Dermis blood vessel endothelial cell (primary cell): Measurements from ENCODE around the gene ALOX15B. TPM values are rescaled to one million over a fixed set of nuclear protein-coding genes. Genes with fewer than 3 reads are reported as not detected.
"Not testable (repeated sequence)": the region's sequence is repeated elsewhere in the genome, so short reads cannot be mapped to it uniquely, and the experiment has no call there.

Source experiments
- DNase-seq: peaks from one replicate; pipeline ENCODE4 v3.0.0; 2010
- total RNA-seq: library from RNA; depleted of rRNA; stranded (reverse); fragments of >200 nt; gene quantifications from 2 replicates; pipeline ENCODE4 v1.2.3, GENCODE V29; 2014

The ALOX15B gene
- total RNA-seq, 1 donor from 2014 or later: not detected

DNA sequence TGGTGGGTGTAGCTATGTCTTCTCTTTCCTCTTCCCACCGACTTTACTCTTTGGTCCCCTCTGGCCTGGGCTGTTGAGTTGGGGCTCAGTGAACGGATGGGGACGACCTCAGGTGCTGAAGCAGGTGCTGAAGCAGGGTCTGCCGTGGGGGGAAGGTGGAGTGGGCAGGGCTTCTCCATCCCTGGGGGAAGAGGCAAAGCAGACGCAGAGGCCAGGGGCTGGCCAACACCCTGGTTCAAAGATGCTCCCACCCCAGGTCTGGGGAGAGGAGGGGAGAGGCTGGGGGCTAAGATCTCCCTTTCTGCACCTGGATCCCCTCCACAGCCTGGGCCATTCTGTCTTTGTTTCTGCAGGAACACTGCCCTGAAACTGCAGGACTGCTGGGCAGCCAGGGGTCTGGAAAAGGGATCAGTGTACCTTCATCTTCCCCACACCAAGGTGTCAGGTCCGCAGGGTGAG is 25.7 kb downstream of the ALOX15B start:
- no peak for DNase-seq

DNA sequence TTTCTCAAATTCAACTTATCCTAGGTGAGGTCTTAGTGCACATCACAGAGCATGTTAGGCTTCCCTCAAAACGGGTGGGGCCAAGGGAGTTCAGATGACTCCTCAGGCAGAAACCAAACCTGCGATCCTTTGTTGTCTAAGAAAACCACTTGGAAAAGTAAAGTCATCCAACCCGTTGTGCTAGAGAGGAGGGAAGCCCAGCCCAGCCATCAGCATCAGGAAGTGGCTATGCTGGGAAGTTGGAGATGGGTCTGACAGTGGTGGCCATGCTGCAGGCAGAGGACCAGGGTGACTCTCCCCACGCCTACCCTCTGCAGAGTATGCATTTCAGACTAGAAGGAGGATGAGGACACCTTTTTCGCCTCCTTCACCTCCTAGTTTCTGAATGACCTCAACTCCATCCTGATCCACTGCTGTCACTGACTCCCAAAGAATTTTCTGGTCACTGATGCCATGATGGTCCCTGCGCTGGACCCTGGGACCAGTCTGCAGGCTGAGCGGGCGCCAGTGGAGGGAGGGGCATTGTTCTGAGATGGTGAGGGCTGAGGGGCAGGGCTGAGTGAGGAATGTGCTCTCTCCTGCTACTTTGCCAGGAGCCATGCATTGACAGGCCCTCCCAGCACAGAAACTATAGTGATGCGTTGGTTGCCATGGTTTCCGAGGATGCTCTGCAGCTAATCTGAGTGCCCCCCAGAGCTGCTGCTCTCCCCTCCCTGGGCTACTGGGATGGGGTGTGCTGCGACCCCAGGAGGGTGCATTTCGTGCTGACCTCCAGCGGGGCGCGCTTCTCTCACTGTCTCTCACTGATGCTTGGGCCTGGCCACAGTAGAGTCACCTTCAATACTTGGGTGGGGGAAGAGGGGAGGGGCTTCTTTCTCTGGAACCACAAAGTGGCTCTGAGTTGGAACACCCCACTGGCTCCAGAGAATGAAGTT is 28.2 kb downstream of the ALOX15B start:
- no peak for DNase-seq

DNA sequence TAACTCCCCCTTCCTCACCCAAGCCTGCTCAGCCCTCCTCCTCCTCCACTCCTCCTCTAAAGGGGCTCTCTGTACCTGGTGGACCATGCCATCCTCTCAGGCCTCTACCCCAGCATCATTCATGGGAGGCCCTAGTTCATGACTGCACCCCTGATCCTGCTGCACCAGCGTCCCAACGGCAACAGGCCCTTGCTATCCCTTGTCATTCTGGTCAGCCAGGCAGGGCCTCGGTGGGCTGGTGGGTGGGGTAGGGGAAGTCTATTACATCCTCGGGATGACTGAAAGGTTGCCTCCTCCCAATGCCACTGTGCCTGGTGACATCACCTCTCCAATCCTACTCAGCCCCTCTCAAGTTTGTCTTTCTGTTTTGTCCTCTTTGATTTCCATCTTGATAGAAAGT is 28.9 kb downstream of the ALOX15B start:
- no peak for DNase-seq

DNA sequence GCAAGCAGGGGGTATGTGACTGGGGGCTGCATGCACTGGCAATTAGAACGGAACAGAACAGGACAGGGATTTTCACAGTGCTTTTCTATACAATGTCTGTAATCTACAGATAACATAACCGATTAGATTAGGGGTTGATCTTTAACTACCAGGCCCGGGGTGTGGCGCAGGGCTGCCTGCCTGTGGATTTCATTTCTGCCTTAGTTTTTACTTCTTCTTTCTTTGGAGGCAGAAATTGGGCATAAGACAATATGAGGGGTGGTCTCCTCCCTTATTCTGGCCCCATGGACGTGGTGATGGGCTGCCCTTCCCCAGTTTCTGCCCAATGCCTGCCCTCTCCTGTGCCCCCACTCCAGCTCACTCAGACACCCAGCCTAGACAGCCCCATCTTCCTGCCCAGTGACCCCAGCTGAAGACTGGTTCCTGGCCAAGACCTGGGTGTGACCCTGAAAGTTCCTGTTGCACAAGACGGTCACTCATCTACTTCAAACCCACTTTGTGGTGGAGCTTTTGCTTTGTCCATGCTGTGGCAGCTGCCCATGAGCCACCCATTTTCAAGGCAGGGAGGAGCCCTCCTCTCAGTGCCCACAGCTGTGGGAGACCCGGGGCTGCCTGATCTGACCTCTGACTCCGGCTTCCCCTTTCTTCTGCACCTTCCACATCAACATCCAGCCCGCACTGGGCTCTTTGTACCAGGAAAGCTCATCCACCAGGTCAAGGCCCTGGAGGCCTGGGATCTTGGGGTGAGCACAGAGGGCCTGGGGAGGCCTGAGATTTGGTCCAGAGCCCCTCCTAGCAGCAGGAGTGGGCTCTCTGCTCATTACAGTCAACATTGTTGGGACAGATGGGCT is 30.1 kb downstream of the ALOX15B start:
- DNase-seq: no peak

DNA sequence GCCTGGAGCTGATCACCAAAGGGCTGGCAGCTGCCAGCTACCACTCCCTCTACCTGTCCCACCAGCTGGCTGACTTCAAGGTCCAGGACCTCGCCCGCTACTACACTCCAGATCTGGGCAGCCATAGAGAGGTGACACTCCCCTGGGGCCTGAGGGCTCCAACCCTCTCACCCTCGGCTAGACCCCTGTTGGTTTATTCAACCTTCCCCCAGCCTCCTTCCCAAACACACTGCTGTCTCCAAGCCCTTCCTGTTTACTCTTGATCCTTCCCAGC is 30.7 kb downstream of the ALOX15B start:
- DNase-seq: no peak

DNA sequence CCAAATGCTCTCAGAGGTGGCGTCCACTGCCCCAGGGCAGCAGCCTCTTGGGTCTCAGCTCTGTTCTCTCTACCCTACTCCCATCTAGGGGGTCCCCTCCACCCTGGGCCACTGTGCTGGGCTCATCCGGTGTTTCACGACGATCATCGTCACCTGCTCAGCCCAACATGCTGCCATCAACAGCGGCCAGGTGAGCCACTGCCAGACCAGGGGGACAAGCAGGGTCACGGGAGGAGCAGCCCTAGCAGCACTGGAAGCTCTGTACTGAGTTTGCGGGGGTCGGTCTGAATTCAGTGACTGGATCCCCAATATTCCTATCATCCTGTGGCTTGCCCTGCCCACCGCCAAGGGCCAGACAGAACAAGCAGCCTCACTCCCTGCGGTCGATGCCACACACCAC is 32.6 kb downstream of the ALOX15B start:
- no peak for DNase-seq

DNA sequence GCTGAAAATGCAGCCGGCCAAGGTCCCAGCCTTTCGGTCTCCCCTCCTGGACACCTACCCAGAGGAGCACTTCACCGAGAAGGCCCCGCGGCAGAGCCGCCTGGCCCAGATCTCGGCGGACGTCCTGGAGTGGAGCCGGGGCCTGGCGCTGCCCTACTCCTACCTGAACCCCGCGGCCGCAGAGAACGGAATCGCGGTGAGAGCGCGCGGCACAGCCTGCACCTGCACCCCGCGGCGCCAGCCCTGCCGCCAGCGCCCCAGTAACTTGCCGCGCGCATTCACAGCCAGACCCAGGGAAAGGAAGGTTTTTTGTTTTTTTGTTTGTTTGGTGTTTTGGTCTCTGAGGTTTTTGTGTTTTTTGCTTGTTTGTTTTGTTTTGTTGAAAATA is 33.5 kb downstream of the ALOX15B start:
- no peak for DNase-seq

DNA sequence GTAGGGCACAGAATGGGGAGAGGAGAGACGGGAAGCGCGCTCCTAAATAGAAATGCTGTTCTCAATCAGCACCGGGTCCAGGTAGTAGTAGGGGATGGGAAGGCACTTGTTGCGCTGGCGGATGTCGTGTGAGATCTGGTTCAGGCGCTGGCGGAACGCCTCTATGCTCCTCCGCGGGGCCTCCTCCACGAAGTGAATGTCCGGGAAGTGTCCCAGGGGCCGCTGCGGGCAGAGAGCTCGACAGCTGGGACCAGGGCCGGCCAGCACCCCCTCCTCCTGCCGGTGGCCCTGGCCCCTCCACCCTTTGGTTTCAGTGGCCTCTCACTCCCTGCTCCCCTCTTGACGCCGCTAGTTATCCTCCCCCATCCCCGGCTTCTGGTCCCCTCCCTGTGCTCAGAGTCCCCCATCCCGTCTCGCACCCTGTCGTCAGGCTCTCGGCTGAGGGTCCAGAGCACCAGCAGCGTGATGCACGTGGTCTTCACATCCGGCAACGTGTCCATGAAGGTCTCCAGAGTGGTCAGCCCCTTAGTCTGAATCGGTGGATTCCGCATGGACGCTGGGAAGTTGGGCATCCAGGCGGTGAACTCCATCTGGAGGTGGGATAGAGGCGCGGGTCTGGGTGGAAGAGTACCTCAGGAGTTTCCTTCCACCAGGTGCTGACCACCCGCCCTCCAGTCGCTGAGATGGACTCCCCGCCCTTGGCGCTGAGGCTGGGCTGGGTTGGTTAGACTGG is 34.0 kb downstream of the ALOX15B start:
- DNase-seq: no peak

DNA sequence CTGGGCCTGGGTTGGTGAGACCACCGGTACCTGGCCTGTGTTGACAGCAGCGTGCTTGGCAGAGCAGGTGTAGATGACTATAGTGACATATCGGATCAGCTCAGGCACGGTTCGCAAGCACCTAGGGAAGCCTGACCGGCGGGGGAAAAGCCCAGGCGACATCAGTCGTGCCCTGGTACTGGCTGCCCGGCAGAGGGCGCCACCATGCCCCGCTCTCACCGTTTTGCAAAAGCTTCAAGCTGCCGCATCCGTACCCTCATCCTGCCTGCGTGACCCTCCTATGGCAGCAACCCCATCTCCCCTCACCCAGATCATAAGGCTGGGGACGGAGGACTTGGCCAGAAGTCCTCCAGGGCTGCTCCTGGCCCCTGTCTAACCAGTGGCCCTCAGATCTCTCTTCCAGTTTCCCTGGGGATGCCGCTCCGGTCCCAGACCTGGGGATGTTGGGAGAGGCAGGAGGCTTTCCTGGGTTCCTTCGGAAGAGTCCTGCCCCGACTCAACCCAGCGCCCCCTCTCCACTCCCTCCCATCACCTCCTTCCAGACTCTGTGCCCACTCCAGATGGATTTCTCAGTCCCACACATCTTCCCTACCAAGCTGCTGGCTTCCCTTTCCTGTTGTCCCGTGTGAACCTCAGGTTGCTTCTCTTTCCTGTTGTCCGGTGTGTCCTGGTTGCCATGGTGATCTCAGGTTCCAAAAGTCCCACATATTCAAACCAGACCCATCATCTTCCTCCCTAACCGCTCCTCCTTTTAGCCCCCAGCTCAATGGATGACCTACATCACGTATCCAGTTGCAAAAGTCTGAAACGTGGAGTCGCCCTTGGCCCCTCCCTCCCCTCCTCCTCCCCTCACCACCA is 35.0 kb downstream of the ALOX15B start:
- peak; percentile 78 for DNase-seq

DNA sequence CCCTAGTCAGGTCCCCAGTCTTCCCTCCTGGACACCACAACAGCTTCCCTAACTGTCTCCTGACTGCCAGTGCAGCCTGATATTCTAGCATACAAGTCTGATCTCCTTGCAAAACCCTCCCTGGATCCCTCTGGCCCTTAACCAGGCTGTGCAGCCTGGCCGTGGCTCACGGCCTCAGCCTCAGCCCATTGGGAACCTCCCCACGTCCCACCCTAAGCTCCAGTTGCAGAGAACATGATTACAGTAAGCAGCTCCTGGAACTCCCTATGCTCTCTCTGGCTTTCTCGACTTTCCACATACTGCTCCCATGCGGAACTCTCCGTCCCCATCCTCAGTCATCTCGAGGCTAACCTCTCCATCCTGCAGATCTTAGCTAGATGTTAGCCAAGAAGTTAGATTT is 35.7 kb downstream of the ALOX15B start:
- no peak for DNase-seq

DNA sequence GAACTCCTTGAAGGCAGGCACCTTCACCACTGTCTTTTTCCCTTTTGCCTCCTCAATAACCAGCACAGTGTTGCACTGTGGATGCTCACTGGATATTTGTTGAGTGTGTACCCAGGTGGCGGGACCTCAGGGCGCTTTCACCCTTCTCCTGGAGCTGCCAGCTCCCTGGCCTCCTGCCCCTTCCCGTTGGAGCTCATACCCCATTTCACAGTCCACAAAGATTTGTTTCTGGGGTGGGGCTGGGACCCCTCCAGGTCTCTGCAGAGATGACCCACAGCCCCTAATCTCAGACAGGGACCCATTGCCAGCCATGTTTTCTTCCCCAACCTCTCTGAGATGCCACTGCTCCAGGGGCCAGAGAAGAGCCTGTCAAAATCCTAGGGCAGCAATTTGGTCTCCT is 36.2 kb downstream of the ALOX15B start:
- no peak for DNase-seq

DNA sequence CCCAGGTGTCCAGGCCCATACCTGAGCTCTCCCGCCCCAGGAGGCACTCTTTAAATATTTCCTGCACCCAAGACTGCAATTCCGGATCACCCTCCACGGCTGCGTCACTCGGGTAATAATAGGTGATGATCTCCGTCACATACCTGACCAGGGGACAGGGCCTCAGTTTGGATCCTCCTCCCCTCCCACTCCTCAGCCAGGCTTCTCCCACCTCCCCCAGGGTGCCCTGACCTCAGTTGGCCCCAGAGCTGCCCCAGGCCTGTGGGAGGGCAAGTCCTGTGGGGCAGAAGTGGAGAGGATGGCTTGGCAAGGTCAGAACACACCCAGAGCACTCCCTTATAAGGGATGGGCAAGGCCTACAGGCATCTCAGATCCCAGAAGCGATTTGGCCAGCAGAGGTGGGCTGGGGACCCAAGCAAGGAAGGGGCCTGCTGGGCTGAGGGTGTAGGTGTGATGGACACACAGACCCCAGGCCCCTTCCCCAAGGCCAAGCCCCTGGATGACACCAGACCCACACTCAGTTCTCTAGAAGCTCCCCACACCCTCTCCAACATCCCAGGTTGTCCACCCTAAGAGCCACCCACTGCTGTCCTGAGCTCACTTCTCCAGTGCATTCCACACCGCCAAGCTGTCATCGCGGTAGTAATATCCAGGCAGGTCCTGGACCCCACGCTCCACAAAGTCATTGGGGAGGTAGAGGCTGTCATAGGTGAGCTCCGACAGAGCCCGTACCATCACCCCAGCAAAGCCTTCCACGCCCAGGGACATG is 36.9 kb downstream of the ALOX15B start:
- DNase-seq: no peak

DNA sequence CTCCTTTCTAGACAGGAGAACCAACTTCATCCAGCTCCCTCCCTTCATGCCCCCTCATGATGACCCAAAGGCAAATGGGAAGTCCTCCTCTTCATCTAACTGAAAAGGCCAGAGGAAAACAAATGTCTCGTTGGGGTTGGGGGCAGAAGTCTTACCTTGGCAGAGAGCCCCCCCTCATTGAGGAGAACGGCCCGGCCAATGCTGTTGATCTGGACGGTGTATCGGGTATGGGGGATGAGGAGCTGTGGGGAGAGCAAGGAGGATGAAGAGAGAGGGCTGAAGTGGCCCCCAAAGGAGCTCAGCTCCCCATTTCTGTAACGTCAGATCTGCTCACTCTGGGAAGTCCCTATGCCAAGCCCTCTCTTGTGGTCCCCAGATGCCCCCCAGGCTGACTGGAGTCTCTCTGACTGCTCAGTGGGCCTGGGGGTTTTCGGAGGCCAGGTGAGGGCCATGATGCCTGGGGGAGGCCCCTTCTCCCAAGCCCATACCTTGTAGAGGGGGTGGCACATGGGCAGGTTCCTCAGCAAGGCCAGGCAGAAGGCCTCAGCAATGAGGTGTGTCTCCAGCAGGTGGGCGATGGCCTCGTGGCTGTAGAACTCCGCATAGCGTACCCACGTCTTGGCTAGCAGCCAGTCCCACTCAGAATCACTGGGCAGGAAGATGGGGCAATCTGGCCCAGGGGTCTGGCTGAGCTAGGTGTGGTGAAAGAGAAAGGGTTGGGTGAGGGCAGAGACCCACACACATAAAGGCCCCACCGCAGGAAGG is 37.8 kb downstream of the ALOX15B start:
- DNase-seq: no peak

DNA sequence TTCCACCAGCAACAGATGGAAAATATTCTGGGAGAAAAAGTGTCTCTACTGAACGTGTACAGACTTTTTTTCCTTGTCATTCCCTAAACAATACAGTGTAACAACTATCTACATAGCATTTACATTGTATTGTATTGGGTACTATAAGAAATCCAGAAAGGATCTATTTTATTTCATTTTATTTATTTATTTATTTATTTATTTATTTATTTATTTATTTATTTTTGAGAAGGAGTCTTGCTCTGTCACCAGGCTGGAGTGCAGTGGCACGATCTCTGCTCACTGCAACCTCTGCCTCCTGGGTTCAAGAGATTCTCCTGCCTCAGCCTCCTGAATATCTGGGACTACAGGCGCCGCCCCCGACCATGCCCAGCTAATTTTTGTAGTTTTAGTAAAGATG is 39.1 kb downstream of the ALOX15B start:
- DNase-seq: not testable (repeated sequence)

DNA sequence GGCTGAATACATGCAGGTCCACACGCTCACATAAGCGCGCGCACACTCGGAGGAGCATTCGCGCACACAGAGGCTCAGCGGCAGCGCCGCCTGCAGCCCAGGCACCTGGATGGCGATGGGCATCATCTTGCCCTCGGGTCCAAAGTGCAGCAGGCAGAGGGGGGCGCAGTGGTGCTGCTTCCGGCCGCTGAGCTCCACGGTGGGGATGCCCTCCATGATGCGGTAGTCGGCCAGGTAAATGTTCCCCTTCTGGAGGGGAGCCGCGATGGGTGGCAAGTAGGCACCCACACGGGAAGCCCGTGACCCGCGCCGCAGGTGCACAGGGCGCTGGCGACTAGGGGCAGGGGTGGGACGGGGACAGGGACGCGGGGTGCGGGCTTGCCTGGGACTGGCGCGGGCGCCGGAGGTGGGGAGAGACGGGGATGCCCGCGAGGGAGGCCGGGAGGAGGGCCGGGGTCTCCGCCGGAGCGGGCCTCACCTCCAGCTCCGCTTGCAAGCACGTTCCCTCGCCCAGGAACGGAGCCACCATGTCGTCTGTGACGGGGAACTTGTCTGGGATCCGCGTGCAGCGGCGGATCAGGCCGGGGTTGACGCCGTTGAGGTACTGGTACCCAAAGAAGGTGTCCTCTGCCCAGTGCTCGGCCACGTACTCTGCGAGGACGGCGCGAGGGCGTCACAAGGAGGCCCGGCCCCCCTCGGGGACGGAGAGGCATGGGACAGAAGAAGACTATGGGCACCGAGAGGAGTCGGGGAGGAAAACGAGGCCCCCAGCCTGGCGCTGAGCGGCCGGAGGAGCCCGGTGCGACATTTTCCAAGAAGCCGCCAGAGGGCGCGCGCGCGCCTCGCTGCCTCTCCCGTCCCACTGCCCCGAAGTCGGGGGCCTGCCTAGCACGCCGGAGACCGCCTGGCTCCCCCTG is 40.7 kb downstream of the ALOX15B start:
- peak; percentile 68 for DNase-seq

DNA sequence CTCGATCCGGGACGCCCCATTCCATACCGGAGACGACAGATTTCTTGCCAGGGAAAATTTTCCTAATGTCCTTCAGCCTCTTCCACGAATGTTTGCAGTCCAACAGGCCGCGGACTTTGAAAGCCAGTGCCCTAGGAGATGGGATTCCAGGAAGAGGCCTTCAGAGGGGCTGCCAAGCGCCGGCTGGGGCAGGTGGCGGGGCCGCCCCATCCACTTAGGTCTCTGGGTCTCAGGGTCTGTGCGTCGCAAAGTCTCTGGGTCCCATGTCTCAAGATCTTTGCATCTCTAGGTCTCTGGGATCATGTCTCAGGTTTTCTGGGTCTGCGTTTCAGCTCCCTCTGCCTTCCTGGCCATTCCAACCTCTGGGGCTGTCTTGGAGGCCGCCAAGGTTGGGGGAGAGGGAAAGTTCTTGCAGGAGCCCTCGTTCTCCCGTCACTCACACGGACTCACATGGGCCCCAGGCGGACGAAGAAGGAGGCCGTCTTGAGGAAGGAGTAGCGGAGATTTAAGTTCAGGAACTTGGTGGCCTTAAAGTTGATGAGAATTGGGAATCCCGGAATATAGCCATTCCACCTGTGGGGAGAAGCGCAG is 41.4 kb downstream of the ALOX15B start:
- DNase-seq: no peak

DNA sequence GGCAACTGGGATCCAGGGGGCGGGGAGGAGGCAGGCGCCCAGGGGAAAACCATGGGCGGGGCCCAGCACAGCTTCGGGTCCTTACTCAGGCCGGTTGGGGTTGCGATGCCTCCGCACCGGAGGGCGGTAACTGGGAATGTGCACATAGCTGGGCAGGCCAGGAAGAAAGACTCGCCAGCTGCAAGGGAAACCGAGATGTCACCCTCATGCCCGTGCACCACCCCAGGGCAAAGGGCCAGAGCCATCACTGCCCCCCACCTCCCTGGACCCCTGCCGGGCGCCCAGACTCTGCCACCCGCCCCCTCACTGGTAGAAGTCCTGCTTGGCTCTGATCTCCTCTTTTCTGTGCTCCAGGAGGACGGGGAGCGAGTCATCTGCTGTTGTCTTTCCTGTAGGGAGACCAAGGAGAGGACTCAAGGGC is 42.0 kb downstream of the ALOX15B start:
- no peak for DNase-seq

DNA sequence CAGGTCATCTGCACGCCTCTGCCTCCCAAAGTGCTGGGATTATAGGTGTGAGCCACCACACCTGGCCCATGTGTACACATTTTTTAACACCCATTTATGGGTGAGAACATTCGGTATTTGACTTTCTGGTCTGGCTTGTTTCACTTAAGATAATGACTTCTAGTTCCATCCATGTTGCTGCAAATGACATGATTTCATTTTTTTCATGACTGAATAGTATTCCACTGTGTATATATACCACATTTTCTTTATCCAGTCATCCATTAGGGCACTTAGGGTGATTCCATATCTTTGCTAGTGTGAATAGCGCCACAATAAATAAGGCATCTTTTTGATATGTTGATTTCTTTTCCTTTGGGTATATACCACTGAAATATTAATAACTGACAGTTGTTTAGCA is 43.0 kb downstream of the ALOX15B start:
- DNase-seq: no peak

DNA sequence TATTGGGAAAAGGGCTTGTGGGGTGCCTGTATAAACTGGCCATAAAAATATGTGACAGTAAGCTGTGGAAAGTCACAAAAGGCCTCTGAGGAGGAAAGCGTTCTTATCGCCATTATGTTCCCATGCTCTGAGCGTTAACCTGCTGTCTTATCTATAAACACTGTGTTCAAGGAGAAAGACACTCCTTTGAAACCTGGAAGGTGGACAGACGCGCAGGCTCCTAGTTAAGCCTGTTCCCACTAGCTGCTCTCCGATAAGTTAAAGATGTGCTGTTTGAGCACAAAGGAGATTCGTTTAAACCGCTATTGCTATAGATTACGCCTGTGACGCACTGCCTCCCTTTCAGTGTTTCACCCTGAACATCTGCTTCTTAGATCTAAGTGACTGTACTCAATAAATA is 43.4 kb downstream of the ALOX15B start:
- DNase-seq: no peak
